Esophagus squamous epithelium (tissue), 4 donors: Measurements from ENCODE around the gene LOXL1.

Source experiments
- CTCF ChIP-seq, 6 experiments: fragments of 450-650 bp in 4 of 6; fragments of 200-600 bp in 2 of 6; sonication (generic) in 2 of 6; IDR thresholded peaks; one replicate each; pipeline ENCODE4 v1.5.1; 2016 to 2019; ENCODE audit warnings: antibody characterized with exemption in 6 of 6, mild to moderate bottlenecking in 4 of 6, moderate library complexity in 4 of 6
- POLR2A ChIP-seq, 4 donors: fragments of 450-650 bp; IDR thresholded peaks; one replicate each; pipeline ENCODE4 v1.6.1; 2017; ENCODE audit warnings: antibody characterized with exemption in 4 of 4, mild to moderate bottlenecking in 4 of 4, moderate library complexity in 3 of 4

- no peak for TF ChIP-seq CTCF (IDR thresholded peaks at IDR 0.05)
- TF ChIP-seq POLR2A (IDR thresholded peaks at IDR 0.05), result no peak
These were observed 9.3 kb downstream of the LOXL1 start for GRCh38 chr15:73935547-73935946.
